Measurements from ENCODE around the gene IER5. TPM values are rescaled to one million over a fixed set of nuclear protein-coding genes. Genes with fewer than 3 reads are reported as not detected.
A peak's percentile ranks its signal among the peaks of the same experiment; 100 is the strongest.
"Not testable (repeated sequence)": the region's sequence is repeated elsewhere in the genome, so short reads cannot be mapped to it uniquely, and the experiment has no call there.

IER5 gene
- 27.6 and 29.8 TPM in 2 replicates for total RNA-seq (2014; rRNA removed; shearing (Covaris generic))
- polyA plus RNA-seq (2015; cell fraction: cytosol; rRNA removed) = 23.7 and 26.6 TPM in 2 replicates
- polyA plus RNA-seq (2015; cell fraction: nucleus; rRNA removed) = 48.2 and 52.7 TPM in 2 replicates

DNA sequence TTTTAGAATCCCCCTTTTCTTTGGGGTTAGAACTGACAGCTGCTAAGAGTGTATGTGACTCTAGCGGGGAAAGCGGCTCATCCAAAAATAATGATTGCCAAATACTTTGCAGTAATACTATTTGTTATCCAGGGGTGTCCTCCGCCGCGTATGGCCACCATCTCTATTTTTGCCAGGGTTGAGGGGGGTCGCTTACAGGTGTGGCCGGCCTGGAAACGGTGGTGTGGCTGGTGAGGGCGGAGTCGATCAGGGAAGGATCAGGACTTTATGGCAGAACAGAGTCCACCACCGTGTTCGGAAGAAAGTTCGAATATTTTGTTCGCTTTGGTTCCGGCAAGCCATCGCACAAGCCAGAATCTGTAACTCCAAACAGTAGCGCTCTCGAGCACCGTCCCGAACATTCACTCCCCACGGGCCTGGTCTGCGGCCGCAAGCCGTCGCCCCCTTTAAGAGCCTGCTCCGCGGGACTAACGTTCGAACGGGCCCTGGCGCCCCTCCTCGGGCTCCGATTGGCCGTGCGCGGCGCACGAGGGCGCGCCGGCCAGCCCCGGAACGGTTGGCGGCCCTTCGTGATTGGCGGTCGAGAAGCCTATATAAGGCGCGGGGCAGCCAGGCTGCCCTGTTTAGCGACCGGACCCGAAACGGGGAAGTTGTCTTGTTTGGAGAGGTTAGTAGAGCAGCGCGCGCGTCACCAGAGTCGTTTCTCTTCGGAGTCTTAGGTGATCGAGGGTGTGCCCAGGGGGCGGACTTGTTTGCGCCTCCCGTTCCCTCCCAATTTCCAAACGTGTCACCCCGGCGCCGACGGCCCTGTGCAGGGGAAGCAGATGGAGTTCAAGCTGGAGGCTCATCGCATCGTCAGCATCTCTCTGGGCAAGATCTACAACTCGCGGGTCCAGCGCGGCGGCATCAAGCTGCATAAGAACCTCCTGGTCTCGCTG is at the start of gene IER5:
Gene IER5 (plus strand): TSS at position 622 of the 938 bp plus-strand sequence. CDS start 203 bp downstream, at position 825.
- DNase-seq (ENCODE audit: low read depth) = peak; percentile 97

DNA sequence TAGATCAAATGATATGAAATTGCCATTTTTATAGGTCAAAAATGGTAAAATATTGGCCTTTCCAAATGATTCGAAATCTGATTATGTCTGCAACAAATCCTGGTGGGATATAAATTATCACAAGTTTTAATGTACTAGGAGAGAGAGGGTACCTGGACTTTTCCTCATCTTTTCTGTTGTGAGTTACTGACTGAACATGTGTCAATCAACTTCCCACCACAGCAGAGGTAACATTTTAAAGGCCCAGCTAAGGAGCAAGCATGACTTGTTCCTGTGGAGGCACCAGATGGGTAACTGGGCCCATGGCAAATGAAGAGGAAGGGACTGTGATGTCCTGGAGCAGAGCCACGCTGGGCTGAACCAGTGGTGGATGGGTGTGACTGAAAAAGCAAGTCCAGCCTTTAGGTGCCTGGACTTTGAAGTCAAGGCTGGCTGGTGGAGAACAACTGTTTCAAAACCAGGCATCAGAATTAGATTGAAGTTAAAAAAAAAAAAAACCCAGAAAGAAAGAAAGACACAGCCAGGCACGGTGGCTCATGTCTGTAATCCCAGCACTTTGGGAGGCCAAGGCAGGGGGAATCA is 48.1 kb upstream of the IER5 start:
- no peak for DNase-seq (ENCODE audit: low read depth)

DNA sequence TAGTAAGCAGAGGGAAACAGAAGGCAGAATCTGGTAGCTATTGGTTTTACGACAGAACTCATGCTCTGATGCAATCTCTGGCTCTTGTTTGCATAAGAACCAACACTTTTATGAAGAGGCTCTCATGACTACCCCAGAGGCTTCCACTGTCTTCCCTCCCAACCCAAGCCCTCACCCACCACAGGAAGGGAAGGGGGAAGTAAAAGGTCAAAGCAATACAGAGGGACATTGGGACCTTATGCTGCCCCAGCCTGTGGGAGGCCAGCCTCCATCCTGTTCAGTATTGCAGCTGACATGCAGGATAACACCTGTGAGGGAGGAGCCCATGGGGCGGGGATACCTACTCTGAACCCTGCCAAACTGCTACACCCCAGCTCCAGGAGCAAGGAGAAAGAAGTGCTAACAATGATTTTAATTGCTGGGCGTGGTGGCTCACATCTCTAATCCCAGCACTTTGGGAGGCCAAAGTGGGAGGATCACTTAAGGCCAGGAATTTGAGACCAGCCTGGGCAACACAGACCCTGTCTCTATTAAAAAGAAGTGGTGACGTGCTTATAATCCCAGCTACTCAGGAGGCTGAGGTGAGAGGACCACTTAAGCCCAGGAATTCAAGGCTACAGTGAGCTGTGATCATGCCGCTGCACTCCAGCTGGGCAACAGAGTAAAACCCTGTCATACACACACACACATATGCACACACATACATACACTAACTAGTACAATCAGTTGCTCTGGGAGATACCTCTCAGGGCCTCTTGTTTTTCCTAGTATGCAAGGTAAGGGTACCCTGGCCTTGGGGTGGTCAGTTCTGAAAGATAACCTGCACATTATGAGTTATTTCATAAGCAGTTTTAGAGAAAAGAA is 45.2 kb upstream of the IER5 start:
- no peak for DNase-seq (ENCODE audit: low read depth)

- no peak for DNase-seq (ENCODE audit: low read depth)
These were observed 44.0 kb upstream of the IER5 start for GRCh38 chr1:181044449-181044966.

- DNase-seq (ENCODE audit: low read depth) = not testable (repeated sequence)
These were observed 42.6 kb upstream of the IER5 start for GRCh38 chr1:181045946-181046345.

DNA sequence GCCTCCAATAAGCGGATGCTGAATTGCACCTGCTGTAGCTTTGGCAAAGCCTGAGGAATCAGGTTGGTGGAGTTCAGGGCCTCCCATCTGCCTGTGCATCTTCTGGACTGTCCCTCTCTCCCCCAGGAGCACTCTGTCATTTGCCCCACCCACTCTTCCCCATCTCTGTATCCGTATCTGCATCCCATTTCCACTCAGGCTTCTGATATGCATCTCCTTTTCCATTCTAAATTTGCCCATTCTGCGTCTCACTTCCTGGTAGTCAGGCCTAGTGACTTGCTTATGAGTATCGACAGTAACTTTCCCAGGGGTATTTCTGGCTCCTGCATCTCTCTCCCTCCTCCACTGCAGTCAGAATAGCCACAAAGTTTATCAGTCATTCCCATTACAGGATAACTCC is 39.1 kb upstream of the IER5 start:
- no peak for DNase-seq (ENCODE audit: low read depth)

DNA sequence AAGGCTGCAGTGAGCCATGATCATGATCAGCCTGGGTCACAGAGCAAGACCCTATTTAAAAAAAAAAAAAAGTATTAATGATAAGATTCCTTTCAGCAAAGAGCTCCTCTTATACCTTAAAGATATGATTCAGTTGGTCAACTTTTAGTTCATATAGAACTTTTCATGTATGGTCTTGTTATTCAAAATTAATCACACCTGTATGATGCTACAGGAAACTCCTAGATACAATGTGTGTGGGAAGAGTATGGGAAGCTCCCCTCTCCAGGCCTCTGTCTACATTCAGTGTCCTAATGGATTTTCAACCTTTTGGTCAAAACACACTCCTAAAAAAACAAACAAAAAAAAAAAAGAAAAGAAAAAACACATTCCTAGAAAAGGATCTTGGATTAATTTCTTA is 37.6 kb upstream of the IER5 start:
- no peak for DNase-seq (ENCODE audit: low read depth)

GRCh38 chr1:181056560-181056959 is 31.9 kb upstream of the IER5 start:
- DNase-seq (ENCODE audit: low read depth) = no peak

GRCh38 chr1:181057079-181057478 is 31.4 kb upstream of the IER5 start:
- no peak for DNase-seq (ENCODE audit: low read depth)

DNA sequence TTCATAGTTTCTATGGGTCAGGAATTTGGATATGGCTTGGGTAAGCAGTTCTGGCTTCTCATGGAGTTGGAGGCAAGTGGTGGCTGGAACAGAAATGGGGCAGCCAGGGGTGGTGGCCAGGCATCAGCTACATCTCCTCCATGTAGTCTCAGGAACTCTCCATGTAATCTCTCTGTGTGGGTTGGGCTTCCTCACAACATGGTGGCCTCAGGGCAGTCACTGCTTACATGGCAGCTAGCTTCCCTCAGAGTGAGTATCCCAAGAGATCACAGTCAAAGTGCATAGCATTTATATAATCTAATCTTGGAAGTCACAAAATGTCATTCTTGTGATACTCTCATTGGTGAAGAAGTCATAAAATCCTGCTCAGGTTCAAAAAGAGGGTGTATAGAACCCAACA is 29.1 kb upstream of the IER5 start:
- DNase-seq (ENCODE audit: low read depth) = no peak

GRCh38 chr1:181060066-181060465 is 28.4 kb upstream of the IER5 start:
- DNase-seq (ENCODE audit: low read depth) = no peak

GRCh38 chr1:181060947-181061346 is 27.6 kb upstream of the IER5 start:
- DNase-seq (ENCODE audit: low read depth) = not testable (repeated sequence)

- DNase-seq (ENCODE audit: low read depth) = no peak
These were observed 27.0 kb upstream of the IER5 start for GRCh38 chr1:181061487-181061886.

DNA sequence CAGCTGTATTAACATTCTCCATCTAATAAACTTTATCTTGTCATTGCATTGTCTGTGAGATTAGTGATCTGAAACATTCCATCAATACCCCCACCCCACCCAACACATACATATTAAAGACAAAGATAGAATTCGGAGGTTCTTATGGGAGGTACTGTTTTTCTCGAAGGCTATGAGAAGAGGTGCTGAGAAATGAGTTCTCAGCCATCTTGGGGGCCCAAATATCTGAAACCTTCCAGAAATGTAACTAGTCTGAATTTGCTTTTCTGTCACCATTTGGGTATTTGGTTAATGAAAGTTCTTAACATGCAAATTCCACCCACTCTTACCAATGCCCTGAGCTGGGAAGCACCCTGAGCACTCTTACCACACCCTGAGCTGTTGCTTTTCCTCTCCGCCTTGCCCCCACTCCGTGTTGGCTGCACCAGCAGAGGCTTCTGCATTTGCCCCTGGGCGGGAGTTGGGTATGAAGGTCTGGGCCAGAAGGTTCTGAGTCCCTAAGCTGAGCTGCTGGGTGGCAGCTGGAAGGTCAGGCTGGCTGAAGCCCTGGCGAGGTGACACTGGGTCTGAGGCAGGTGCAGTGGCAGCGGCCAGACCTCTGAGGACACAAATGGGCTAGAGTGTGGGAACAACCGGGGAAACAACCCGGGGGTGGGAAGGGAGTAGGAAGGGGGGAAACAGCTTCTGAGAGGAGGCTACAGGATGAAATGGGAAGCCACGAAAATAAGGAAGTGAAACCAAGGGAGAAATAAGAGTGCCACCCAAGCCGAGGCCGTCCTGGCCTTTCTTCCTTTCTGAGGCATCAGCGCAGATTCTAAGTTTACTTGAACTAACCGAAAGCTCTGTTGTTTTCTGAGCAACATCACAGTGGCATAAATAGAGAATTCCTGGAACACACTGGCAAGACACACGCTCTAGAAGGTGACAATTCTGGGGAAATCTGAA is 26.3 kb upstream of the IER5 start:
- DNase-seq (ENCODE audit: low read depth) = no peak

DNA sequence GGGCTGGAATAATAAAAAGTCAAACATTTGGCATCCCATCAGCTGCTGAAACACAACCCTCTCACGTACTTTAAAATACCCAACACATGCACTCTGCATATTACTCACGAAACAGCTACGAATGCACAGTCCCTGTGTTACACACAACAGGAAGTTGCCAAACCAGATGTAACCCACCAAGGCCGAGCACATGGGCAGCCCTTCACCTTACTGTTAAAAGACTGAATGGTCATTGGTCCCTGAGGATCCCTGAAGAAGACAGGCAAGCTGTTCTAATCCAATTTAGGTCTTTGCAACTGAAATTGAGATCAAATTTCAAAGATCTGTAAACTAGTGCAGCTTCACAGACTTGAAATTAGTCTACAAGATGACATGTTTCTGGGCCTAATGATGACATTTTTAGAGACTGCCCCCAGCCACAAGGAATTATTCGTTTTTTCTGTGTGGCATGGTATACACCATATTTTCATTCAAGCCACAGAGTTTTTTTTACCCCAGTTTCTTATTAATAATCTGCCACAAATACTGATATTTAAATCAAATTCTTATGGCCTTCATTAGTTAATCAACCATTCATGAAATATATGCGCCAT is 25.6 kb upstream of the IER5 start:
- no peak for DNase-seq (ENCODE audit: low read depth)

DNA sequence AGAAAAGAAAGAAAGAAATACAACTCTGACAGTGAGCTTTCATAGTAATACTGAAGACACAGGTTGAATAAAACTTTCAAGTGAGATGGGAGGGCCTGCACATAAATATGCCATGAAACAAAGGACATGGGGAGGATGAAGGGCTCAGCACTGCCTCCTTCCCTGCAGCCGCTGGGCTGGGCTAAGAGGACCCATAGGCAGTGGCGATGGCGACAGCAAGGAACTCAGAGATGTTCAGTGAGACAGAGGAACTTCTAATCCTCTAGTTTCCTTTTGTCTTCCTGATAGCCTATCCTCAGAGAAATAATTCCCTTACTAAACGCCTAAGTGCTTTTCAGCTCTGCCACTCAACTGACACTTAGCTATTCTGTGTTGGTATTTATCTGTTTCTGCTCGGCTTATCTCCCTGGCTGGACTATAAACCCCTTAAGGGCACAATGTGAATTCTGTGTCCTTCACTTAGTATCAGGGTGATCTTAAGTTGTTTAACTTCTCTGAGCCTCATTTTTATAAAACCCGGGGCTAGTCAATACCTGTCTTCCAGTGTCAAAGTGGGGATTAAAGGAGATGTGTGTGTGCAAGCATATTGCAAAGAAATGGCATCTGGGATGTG is 24.4 kb upstream of the IER5 start:
- no peak for DNase-seq (ENCODE audit: low read depth)

DNA sequence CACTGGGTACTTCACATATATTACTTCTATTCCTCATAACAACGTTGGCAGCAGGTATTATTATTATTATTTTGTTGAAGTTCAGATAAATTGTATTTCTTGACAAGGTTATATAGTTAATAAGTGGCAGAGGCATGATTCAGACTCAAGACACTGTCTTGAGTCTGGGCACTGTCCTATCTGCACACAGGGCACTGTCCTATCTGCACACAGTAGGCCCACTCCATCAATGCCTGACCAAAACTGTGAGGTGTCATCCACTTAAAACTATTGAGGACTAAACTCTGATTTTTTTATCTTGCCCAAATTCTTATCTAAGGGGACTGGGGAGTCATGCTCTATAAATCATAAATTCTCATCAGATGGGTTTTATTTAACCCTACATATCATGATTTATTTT is 23.8 kb upstream of the IER5 start:
- no peak for DNase-seq (ENCODE audit: low read depth)

- no peak for DNase-seq (ENCODE audit: low read depth)
These were observed 14.9 kb upstream of the IER5 start for GRCh38 chr1:181073638-181074037.

- no peak for DNase-seq (ENCODE audit: low read depth)
These were observed 12.6 kb upstream of the IER5 start for GRCh38 chr1:181075766-181076350.

Measured in HT1080 (cell line).